Myocyte (in vitro differentiated cells): ENCODE measurements around the gene MTIF2. TPM values are rescaled to one million over a fixed set of nuclear protein-coding genes. Genes with fewer than 3 reads are reported as not detected.
A peak's percentile ranks its signal among the peaks of the same experiment; 100 is the strongest.
"Not testable (repeated sequence)": the region's sequence is repeated elsewhere in the genome, so short reads cannot be mapped to it uniquely, and the experiment has no call there.

Source experiments
- DNase-seq: peaks from one replicate; pipeline ENCODE4 v3.0.0-alpha.2; 2012; ENCODE audit warnings: low read depth
- total RNA-seq: library from RNA; depleted of rRNA; stranded (reverse); fragments of >200 nt; gene quantifications from 2 replicates; pipeline ENCODE4 v1.2.3, GENCODE V29; 2014

The MTIF2 gene
- total RNA-seq, 1 donor from 2014 or later = 30.1 TPM

- not testable (repeated sequence) for DNase-seq
Observed at GRCh38 chr2:55241582-55241981, 27.4 kb downstream of the MTIF2 start.

- no peak for DNase-seq
Observed at GRCh38 chr2:55239656-55240222, 29.3 kb downstream of the MTIF2 start.

- no peak for DNase-seq
Observed at GRCh38 chr2:55236992-55237543, 32.0 kb downstream of the MTIF2 start.

GRCh38 chr2:55235724-55236538, 33.1 kb downstream of the MTIF2 start:
- no peak for DNase-seq

GRCh38 chr2:55233658-55233940, 35.4 kb downstream of the MTIF2 start:
- no peak for DNase-seq

GRCh38 chr2:55232863-55233657, 36.0 kb downstream of the MTIF2 start:
- peak; percentile 27 for DNase-seq

GRCh38 chr2:55232084-55232862, 36.8 kb downstream of the MTIF2 start, which contains the start of the genes CLHC1 and RPS27A:
CLHC1 (minus strand) TSS chr2:55232293; CDS start chr2:55222411, 9,882 bp downstream.
RPS27A (plus strand) TSS chr2:55232688; CDS start chr2:55232825, 137 bp downstream.
- DNase-seq = peak; percentile 95

GRCh38 chr2:55231546-55232083, 37.4 kb downstream of the MTIF2 start:
- DNase-seq = peak; percentile 26

- no peak for DNase-seq
Observed at GRCh38 chr2:55230551-55230950, 38.5 kb downstream of the MTIF2 start.

- DNase-seq = no peak
Observed at GRCh38 chr2:55229221-55229620, 39.8 kb downstream of the MTIF2 start.

- no peak for DNase-seq
Observed at GRCh38 chr2:55228226-55228563, 40.8 kb downstream of the MTIF2 start.

GRCh38 chr2:55227437-55228225, 41.4 kb downstream of the MTIF2 start:
- DNase-seq = not testable (repeated sequence)

- DNase-seq = no peak
Observed at GRCh38 chr2:55225481-55226020, 43.5 kb downstream of the MTIF2 start.

- DNase-seq = no peak
Observed at GRCh38 chr2:55224761-55225261, 44.2 kb downstream of the MTIF2 start.

- DNase-seq = no peak
Observed at GRCh38 chr2:55223958-55224760, 44.9 kb downstream of the MTIF2 start.

- DNase-seq = no peak
Observed at GRCh38 chr2:55213822-55214221, 55.2 kb downstream of the MTIF2 start.

GRCh38 chr2:55204950-55205349, 64.1 kb downstream of the MTIF2 start:
- DNase-seq = no peak

- DNase-seq = no peak
Observed at GRCh38 chr2:55204536-55204935, 64.5 kb downstream of the MTIF2 start.

- no peak for DNase-seq
Observed at GRCh38 chr2:55200416-55200815, 68.6 kb downstream of the MTIF2 start.
